HepG2 (cell line): ENCODE data around the gene EIF3L. TPM values are rescaled to one million over a fixed set of nuclear protein-coding genes. Genes with fewer than 3 reads are reported as not detected.

ENCODE experiments used
- HOXA9 ChIP-seq: sonication (generic); formaldehyde crosslinking; IDR thresholded peaks from 2 replicates; pipeline ENCODE4 v1.8.1; 2022; ENCODE audit warnings: missing genetic modification reagents, mild to moderate bottlenecking, moderate library complexity, borderline replicate concordance
- KLF11 ChIP-seq: IDR thresholded peaks from 2 replicates; pipeline ENCODE4 v1.6.1; 2016; ENCODE audit warnings: missing compliant biosample characterization
- SALL1 ChIP-seq: sonication (generic); formaldehyde crosslinking; IDR thresholded peaks from 2 replicates; pipeline ENCODE4 v1.8.0; 2022; ENCODE audit warnings: mild to moderate bottlenecking, missing genetic modification reagents
- SKI ChIP-seq: fragments of 450-650 bp; IDR thresholded peaks from one replicate; pipeline ENCODE4 v1.6.1; 2018; ENCODE audit warnings: mild to moderate bottlenecking; ENCODE audit not compliant: partially characterized antibody
- SRY ChIP-seq: sonication (generic); formaldehyde crosslinking; IDR thresholded peaks from 2 replicates; pipeline ENCODE4 v1.8.0; 2022; ENCODE audit warnings: mild to moderate bottlenecking, missing genetic modification reagents
- XRCC5 ChIP-seq: fragments of 200-400 bp; formaldehyde crosslinking; optimal IDR thresholded peaks from 2 replicates; pipeline ENCODE3; 2017; ENCODE audit warnings: mild to moderate bottlenecking, low read length
- ZFP36L1 ChIP-seq: sonication (generic); formaldehyde crosslinking; IDR thresholded peaks from 2 replicates; pipeline ENCODE4 v1.8.0; 2022; ENCODE audit warnings: mild to moderate bottlenecking, missing genetic modification reagents, moderate library complexity
- ZNF224 ChIP-seq: sonication (generic); formaldehyde crosslinking; IDR thresholded peaks from 2 replicates; pipeline ENCODE4 v1.5.0; 2020; ENCODE audit warnings: mild to moderate bottlenecking, missing genetic modification reagents
- polyA plus RNA-seq, 8 experiments: library from polyadenylated mRNA; depleted of rRNA in 3 of 8; stranded (reverse) in 7 of 8; unstranded in 1 of 8; fragments of >200 nt; fragmentation: Illumina TruSeq in 4 of 8; extraction: Trizol in 4 of 8; gene quantifications; 2 replicates each; pipeline versions ENCODE4 v1.2.1 to v1.2.3, GENCODE V29; 2011 to 2016; ENCODE audit warnings: low read depth in 4 of 8, missing spikeins in 1 of 8, mixed read lengths in 1 of 8; ENCODE audit not compliant: insufficient read depth in 1 of 8
- total RNA-seq, 5 experiments: library from RNA; depleted of rRNA; stranded (reverse); fragments of >200 nt; fragmentation: Illumina TruSeq; extraction: Trizol; gene quantifications; 2 replicates each; pipeline ENCODE4 v1.2.3, GENCODE V29; 2016; ENCODE audit warnings: low read depth in 1 of 5
- TF ChIP-seq, protein P1 (sequence below): sonication (generic); formaldehyde crosslinking; IDR thresholded peaks from 2 replicates; pipeline ENCODE4 v1.5.0; 2020; ENCODE audit warnings: mild to moderate bottlenecking, low read depth, missing genetic modification reagents, borderline replicate concordance
- TF ChIP-seq, protein P2 (sequence below): sonication (generic); formaldehyde crosslinking; IDR thresholded peaks from 2 replicates; pipeline ENCODE4 v1.4.0; 2020; ENCODE audit warnings: missing genetic modification reagents
- TF ChIP-seq, protein P3 (sequence below): sonication (generic); formaldehyde crosslinking; IDR thresholded peaks from one replicate; pipeline ENCODE4 v1.5.1; 2020; ENCODE audit warnings: mild to moderate bottlenecking, missing genetic modification reagents; ENCODE audit errors: not compliant biosample characterization
- TF ChIP-seq, protein P4 (sequence below): sonication (generic); formaldehyde crosslinking; IDR thresholded peaks from 2 replicates; pipeline ENCODE4 v1.4.0; 2020; ENCODE audit warnings: missing genetic modification reagents, borderline replicate concordance

EIF3L gene
- total and polyA plus RNA-seq, 2 of the 13 experiments (the other 11 are each of a cell fraction or from before 2014, with no cell fraction given), result 514 to 793 TPM

DNA sequence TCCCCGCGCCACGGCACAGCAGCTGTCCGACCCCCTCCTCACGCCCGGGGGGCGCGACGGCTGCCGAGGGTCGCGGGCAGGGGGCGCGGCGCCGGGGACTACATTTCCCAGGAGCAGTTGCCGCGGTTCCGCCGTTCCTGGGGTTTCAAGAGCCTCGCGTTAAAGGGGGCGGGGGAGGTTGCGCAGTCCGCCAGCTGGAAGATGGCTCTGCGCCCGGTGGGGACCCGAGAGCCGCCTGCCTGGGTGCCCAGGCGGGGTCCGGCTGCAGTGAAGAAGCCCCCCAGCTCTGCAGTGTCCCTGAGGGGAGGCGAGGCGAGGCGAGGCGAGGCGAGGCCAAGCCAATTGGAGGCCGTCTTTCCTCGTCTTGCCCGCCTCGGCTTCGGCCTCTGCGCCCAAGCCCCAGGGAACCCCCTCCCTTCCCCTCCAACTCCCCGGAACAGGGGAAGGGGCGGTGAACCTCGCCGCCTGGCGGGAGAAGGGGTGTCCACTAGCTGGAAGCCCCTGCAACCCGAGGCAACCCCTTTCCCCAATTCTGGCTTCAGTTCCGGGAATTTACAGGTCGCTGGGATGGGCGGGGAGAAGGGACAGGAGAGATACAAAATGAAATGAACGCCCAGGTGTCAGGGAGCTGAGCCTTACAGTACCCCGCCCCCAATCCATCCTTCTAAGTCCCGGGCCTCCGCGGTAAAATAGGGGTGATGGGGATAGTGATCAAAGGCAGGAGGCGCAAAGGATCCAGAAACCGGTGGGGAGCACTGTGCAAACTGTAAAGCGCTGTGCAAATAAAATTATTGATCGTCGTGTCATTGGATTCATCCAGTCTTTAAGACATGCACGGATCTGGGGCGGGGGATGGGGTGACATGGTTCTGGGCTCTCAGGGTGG lies 46.7 kb upstream of the EIF3L start (continued):
- TF ChIP-seq, protein P1, sequence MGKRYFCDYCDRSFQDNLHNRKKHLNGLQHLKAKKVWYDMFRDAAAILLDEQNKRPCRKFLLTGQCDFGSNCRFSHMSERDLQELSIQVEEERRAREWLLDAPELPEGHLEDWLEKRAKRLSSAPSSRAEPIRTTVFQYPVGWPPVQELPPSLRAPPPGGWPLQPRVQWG (CRISPR knock-in tag), result no peak
- TF ChIP-seq SKI (no peak), SALL1 (CRISPR knock-in tag) (peak; percentile 34; the same call in 1 of the 2 replicates), KLF11 (CRISPR knock-in tag) (no peak), HOXA9 (CRISPR knock-in tag) (no peak), XRCC5 (peak; percentile 46), SRY (CRISPR knock-in tag) (0 out of 2 replicates have a peak, but pooled peaks have one; percentile 25), ZNF224 (CRISPR knock-in tag) (no peak; the same call in 1 of the 2 replicates), ZFP36L1 (CRISPR knock-in tag) (no peak)
- TF ChIP-seq, protein P2, sequence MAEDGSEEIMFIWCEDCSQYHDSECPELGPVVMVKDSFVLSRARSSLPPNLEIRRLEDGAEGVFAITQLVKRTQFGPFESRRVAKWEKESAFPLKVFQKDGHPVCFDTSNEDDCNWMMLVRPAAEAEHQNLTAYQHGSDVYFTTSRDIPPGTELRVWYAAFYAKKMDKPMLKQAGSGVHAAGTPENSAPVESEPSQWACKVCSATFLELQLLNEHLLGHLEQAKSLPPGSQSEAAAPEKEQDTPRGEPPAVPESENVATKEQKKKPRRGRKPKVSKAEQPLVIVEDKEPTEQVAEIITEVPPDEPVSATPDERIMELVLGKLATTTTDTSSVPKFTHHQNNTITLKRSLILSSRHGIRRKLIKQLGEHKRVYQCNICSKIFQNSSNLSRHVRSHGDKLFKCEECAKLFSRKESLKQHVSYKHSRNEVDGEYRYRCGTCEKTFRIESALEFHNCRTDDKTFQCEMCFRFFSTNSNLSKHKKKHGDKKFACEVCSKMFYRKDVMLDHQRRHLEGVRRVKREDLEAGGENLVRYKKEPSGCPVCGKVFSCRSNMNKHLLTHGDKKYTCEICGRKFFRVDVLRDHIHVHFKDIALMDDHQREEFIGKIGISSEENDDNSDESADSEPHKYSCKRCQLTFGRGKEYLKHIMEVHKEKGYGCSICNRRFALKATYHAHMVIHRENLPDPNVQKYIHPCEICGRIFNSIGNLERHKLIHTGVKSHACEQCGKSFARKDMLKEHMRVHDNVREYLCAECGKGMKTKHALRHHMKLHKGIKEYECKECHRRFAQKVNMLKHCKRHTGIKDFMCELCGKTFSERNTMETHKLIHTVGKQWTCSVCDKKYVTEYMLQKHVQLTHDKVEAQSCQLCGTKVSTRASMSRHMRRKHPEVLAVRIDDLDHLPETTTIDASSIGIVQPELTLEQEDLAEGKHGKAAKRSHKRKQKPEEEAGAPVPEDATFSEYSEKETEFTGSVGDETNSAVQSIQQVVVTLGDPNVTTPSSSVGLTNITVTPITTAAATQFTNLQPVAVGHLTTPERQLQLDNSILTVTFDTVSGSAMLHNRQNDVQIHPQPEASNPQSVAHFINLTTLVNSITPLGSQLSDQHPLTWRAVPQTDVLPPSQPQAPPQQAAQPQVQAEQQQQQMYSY (CRISPR knock-in tag), result no peak
- TF ChIP-seq, protein P3, sequence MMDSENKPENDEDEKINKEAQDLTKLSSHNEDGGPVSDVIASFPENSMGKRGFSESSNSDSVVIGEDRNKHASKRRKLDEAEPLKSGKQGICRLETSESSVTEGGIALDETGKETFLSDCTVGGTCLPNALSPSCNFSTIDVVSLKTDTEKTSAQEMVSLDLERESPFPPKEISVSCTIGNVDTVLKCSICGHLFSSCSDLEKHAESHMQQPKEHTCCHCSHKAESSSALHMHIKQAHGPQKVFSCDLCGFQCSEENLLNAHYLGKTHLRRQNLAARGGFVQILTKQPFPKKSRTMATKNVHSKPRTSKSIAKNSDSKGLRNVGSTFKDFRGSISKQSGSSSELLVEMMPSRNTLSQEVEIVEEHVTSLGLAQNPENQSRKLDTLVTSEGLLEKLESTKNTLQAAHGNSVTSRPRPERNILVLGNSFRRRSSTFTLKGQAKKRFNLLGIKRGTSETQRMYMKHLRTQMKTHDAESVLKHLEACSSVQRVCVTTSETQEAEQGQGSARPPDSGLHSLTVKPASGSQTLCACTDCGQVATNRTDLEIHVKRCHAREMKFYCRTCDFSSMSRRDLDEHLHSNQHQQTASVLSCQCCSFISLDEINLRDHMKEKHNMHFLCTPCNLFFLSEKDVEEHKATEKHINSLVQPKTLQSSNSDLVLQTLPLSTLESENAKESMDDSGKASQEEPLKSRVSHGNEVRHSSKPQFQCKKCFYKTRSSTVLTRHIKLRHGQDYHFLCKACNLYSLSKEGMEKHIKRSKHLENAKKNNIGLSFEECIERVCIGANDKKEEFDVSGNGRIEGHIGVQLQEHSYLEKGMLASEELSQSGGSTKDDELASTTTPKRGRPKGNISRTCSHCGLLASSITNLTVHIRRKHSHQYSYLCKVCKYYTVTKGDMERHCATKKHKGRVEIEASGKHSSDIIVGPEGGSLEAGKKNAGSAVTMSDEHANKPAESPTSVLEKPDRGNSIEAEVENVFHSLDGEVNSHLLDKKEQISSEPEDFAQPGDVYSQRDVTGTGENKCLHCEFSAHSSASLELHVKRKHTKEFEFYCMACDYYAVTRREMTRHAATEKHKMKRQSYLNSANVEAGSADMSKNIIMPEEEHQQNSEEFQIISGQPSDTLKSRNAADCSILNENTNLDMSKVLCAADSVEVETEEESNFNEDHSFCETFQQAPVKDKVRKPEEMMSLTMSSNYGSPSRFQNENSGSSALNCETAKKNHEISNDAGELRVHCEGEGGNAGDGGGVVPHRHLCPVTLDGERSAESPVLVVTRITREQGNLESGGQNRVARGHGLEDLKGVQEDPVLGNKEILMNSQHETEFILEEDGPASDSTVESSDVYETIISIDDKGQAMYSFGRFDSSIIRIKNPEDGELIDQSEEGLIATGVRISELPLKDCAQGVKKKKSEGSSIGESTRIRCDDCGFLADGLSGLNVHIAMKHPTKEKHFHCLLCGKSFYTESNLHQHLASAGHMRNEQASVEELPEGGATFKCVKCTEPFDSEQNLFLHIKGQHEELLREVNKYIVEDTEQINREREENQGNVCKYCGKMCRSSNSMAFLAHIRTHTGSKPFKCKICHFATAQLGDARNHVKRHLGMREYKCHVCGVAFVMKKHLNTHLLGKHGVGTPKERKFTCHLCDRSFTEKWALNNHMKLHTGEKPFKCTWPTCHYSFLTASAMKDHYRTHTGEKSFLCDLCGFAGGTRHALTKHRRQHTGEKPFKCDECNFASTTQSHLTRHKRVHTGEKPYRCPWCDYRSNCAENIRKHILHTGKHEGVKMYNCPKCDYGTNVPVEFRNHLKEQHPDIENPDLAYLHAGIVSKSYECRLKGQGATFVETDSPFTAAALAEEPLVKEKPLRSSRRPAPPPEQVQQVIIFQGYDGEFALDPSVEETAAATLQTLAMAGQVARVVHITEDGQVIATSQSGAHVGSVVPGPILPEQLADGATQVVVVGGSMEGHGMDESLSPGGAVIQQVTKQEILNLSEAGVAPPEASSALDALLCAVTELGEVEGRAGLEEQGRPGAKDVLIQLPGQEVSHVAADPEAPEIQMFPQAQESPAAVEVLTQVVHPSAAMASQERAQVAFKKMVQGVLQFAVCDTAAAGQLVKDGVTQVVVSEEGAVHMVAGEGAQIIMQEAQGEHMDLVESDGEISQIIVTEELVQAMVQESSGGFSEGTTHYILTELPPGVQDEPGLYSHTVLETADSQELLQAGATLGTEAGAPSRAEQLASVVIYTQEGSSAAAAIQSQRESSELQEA (CRISPR knock-in tag), result no peak
- TF ChIP-seq, protein P4, sequence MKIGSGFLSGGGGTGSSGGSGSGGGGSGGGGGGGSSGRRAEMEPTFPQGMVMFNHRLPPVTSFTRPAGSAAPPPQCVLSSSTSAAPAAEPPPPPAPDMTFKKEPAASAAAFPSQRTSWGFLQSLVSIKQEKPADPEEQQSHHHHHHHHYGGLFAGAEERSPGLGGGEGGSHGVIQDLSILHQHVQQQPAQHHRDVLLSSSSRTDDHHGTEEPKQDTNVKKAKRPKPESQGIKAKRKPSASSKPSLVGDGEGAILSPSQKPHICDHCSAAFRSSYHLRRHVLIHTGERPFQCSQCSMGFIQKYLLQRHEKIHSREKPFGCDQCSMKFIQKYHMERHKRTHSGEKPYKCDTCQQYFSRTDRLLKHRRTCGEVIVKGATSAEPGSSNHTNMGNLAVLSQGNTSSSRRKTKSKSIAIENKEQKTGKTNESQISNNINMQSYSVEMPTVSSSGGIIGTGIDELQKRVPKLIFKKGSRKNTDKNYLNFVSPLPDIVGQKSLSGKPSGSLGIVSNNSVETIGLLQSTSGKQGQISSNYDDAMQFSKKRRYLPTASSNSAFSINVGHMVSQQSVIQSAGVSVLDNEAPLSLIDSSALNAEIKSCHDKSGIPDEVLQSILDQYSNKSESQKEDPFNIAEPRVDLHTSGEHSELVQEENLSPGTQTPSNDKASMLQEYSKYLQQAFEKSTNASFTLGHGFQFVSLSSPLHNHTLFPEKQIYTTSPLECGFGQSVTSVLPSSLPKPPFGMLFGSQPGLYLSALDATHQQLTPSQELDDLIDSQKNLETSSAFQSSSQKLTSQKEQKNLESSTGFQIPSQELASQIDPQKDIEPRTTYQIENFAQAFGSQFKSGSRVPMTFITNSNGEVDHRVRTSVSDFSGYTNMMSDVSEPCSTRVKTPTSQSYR (CRISPR knock-in tag), result 0 out of 2 replicates have a peak, but pooled peaks have one; percentile 40
